Stimulated activated CD8-positive, alpha-beta memory T cell treated with anti-CD3 and anti-CD28 coated beads, Interleukin-12 subunit alpha, Interleukin-12 subunit beta, amount 100 ng/mL, for 1 hour (primary cell): ENCODE data around the gene SMIM24.

Experiments used
- DNase-seq: peaks from one replicate; pipeline ENCODE4 v3.0.0-alpha.2; 2020; ENCODE audit warnings: low read depth

The SMIM24 gene

GRCh38 chr19:3497757-3498520, 17.6 kb upstream of the SMIM24 start:
- DNase-seq = no peak

- DNase-seq = no peak
Observed at GRCh38 chr19:3496392-3497273, 16.3 kb upstream of the SMIM24 start.

DNA sequence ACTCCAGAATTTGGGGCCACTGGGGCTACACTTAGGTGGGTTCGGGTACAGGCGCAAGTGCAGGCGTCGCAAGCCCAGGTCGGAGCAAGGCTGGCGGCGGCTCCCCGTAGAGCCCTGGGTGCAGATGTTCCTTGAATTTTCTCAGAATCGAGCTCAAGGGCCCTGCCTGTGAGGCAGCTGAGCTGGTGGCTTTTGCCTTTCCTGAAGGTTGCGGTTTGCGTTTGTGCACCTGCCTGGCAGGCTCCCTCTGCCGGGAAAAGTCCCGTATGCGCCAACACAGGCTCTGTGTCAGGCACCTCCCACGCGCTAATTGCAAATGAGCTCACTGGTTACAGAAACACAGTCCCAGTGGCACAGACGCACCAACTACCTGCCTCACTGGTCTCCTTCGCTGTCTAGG, 14.2 kb upstream of the SMIM24 start:
- DNase-seq = no peak

- DNase-seq = no peak
Observed at GRCh38 chr19:3494051-3494450, 13.7 kb upstream of the SMIM24 start.

DNA sequence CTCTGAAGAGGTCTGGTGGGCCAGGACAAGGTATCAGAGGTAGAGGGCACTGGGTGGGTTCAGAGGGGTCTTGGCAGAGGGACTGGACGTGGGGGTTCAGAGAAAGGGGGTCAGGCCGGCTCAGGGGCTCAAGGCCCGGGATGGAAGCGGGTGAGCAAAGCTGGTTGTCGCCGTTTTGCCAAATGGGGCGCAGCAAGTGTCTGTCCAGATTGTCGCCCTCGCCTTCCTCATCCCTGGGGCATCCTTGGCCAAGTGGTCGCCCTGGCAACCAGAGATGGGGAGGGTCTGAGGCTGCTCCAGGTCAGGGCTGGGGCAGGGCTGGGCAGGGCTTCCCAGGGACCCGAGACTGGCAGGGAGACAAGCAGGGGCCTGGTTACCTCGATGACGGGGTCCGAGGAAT, 13.3 kb upstream of the SMIM24 start:
- DNase-seq = no peak

DNA sequence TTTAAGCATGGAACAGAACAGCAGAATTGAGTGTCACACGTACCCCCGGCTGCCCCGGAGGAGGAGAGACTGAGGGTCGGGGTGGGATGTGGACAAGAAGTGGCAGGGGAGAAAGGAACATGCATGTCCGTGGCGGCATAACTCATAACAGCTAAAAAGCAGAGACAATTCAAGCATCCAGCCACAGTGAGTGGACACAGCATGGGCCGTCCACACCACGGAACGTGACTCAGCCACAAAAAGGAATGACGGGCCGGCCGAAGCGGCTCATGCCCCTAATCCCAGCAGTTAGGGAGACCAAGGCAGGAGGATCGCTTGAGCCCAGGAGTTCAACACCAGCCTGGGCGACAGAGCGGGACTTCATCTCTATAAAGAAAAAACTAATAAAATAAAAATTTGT, 12.6 kb upstream of the SMIM24 start:
- DNase-seq = no peak

- no peak for DNase-seq
Observed at GRCh38 chr19:3492131-3492839, 12.0 kb upstream of the SMIM24 start.

DNA sequence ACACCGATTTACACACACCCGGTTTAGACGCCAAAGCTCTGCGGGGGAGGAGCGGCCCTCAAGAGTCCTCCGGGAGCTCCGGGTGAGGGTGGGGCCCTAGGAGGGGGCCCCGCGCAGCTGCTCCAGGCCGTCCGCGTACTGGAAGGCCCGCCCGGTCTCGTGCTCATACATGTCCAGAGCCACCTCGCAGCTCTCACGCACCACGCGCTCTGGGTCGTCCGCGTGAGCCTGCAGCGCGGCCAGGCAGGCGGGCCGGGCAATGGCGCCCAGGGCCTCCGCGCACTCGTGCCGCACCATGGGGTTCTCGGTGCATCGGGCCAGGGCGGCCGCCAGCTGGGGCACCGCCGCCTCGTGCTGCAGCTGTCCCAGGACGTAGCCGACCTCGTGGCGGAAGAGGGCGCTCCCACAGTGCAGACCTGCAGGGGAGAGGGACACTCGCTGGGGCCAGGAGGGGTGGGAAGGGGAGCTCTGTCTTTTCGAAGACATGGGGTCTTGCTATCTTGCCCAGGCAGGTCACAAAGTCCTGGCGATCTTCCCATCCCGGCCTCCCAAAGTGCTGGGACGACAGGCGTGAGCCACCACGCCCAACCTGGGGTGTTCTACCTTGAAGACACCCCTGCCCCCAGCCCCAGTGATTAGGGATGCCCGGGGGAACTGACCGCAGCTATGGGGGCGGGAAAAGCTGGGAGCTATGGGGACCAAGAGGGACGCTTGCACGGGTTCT, 11.2 kb upstream of the SMIM24 start:
- no peak for DNase-seq

DNA sequence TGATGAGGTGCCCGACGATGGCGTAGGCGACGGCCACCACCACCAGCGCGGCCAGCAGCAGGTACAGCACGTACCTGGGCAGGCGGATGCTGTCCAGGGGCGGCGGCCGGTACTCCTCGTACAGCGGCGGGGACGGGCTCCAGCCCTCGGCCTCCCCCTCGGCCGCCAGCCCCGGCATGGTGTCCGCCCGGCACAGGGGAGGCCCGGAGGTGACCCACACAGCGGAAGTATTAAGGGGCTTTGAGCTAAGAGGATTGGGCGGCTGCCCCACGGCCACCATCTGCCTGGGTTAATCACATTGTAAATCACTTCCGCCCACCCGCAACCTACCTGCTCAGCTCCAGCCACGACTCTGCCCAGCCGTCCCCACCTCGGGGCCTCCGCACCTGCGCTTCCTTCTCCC, 2.9 kb upstream of the SMIM24 start, which contains the start of gene SMIM44:
TSS of gene SMIM44 (minus strand) at position 216 of the 403 bp plus-strand sequence. CDS start at position 178, 38 bp downstream.
- DNase-seq = no peak

GRCh38 chr19:3482507-3483225, 2.3 kb upstream of the SMIM24 start:
- DNase-seq = no peak

GRCh38 chr19:3481241-3482090, 1.1 kb upstream of the SMIM24 start:
- DNase-seq = no peak

DNA sequence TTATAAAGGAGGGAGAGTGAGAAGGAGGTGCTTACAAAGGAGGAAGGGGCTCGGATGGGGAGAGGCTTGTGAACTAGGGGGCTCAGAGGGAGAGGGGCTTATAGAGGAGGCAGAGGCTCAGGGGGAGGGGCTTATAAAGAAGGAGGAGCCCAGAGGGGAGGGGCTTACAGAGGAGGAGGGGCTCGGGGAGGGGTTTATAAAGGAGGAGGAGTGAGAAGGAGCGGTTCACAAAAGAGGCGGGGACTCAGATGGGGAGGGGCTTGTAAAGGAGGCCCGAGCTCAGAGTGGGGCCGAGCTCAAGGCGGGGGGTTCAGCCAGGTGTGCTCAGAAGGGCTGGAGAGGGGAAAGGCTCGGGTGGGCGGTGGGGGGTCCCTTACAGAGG, 500 bp downstream of the SMIM24 start:
- DNase-seq = no peak

GRCh38 chr19:3479177-3479833, 1.0 kb downstream of the SMIM24 start:
- DNase-seq = no peak

DNA sequence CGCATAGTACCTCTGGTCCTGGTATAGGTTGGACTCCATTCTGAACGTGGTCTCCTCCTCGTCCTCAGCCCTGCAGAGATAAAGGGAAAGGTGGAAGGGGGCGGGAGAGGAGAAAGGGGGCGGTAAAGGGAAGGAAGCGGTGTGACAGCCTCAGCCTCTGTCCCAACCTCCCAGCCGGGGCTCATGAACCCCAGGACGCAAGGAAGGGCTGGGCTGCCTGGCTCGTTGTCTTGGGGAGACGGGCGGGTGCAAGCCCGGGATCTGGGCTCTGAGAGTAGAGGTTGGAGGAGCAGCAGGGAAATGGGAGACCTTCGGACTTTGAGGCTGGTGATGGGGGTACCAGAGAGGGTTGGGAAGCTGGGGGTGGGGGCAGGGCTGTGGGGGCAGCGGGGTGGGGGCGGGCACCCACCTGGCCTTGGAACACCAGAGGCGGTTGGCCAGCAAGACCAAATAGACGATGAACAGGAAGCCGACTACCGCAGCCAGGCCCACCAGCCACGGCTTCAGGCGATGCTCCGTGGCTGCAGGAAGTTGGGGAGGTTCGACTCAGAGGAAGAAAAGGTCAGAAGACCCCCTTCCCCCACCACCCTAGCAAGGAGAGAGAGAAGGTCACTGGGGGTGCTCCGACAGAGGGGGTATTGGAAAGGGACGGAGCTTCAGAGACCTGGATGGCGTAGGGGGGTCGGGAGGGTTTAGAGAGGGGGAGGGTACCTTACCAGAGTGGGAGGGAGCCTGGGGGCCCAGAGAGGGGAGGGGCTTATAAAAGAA, 1.7 kb downstream of the SMIM24 start:
- no peak for DNase-seq

DNA sequence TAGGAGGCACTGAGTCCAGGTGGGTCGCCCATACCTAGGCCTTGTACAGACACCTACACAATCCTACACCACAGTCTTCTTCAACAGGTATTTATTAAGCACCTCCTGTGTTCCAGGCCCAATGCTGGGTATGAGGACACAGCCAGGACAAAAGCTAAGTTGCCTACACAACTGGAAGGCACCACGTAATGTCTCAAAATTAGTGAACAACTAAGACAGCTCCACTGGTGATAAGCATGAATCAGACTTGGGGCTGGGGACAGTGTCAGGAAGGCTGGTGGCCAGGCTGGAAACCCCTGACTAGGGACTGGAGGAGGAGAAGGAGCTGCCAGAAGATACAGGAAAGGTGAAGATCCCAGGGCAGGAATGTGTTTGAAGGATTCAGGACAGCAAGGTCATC, 2.4 kb downstream of the SMIM24 start:
- no peak for DNase-seq

GRCh38 chr19:3477506-3477905, 2.8 kb downstream of the SMIM24 start:
- no peak for DNase-seq

GRCh38 chr19:3476830-3477229, 3.5 kb downstream of the SMIM24 start:
- no peak for DNase-seq

- DNase-seq = no peak
Observed at GRCh38 chr19:3475449-3475848, 4.9 kb downstream of the SMIM24 start.

GRCh38 chr19:3474614-3475013, 5.7 kb downstream of the SMIM24 start:
- DNase-seq = no peak
